H9 (cell line): ENCODE measurements around the gene CLEC16A. TPM values are rescaled to one million over a fixed set of nuclear protein-coding genes. Genes with fewer than 3 reads are reported as not detected.
A peak's percentile ranks its signal among the peaks of the same experiment; 100 is the strongest.

ENCODE experiments used
- DNase-seq: peaks from one replicate; pipeline ENCODE4 v3.0.0-alpha.2; 2017
- H2AFZ ChIP-seq: one replicate; pipeline ENCODE4 v1.6.1; 2013; ENCODE audit warnings: mild to moderate bottlenecking, low read length, control low read depth, moderate library complexity
- H2AK5ac ChIP-seq: 2 replicates; pipeline ENCODE4 v1.6.1; 2013; ENCODE audit warnings: low read length, control low read depth, mixed read lengths; ENCODE audit not compliant: insufficient read length
- H2BK120ac ChIP-seq: one replicate; pipeline ENCODE4 v1.6.1; 2013; ENCODE audit warnings: low read depth, mild to moderate bottlenecking, low read length, control low read depth, inconsistent platforms; ENCODE audit not compliant: poor library complexity, severe bottlenecking
- H2BK12ac ChIP-seq: 2 replicates; pipeline ENCODE4 v1.6.1; 2013; ENCODE audit warnings: low read length, control low read depth, mixed read lengths, low read depth; ENCODE audit not compliant: insufficient read length
- H2BK15ac ChIP-seq: 2 replicates; pipeline ENCODE4 v1.6.1; 2013; ENCODE audit warnings: low read depth, low read length, control low read depth
- H2BK20ac ChIP-seq: one replicate; pipeline ENCODE4 v1.6.1; 2013; ENCODE audit warnings: low read depth, mild to moderate bottlenecking, low read length, control low read depth, inconsistent platforms; ENCODE audit not compliant: poor library complexity, severe bottlenecking
- H2BK5ac ChIP-seq: 2 replicates; pipeline ENCODE4 v1.6.1; 2013; ENCODE audit warnings: low read length, control low read depth, mixed read lengths; ENCODE audit not compliant: insufficient read length
- H3K14ac ChIP-seq: 2 replicates; pipeline ENCODE4 v1.6.1; 2013; ENCODE audit warnings: low read length, control low read depth; ENCODE audit not compliant: insufficient read depth
- H3K18ac ChIP-seq: 2 replicates; pipeline ENCODE4 v1.6.1; 2013; ENCODE audit warnings: low read depth, mild to moderate bottlenecking, mixed read lengths, low read length, control low read depth; ENCODE audit not compliant: insufficient read length
- H3K23ac ChIP-seq: 2 replicates; pipeline ENCODE4 v1.6.1; 2013; ENCODE audit warnings: low read length, control low read depth, mixed read lengths, low read depth; ENCODE audit not compliant: insufficient read length
- H3K23me2 ChIP-seq: 2 replicates; pipeline ENCODE4 v1.6.1; 2013; ENCODE audit warnings: low read depth, mild to moderate bottlenecking, mixed read lengths, low read length, control low read depth; ENCODE audit not compliant: insufficient read length, poor library complexity, severe bottlenecking
- H3K27ac ChIP-seq: 2 replicates; pipeline ENCODE4 v1.5.1; 2013; ENCODE audit warnings: low read length, control low read depth, mixed read lengths, low read depth; ENCODE audit not compliant: insufficient read length
- H3K27me3 ChIP-seq: 2 replicates; pipeline ENCODE4 v1.6.1; 2013; ENCODE audit warnings: low read length, control low read depth, inconsistent platforms; ENCODE audit not compliant: insufficient read depth
- H3K4ac ChIP-seq: 2 replicates; pipeline ENCODE4 v1.6.1; 2013; ENCODE audit warnings: low read depth, mild to moderate bottlenecking, control low read depth, inconsistent platforms, low read length, moderate library complexity
- H3K4me1 ChIP-seq: 2 replicates; pipeline ENCODE4 v1.6.1; 2013; ENCODE audit warnings: low read length, control low read depth, inconsistent platforms; ENCODE audit not compliant: insufficient read depth
- H3K4me2 ChIP-seq: 2 replicates; pipeline ENCODE4 v1.6.1; 2013; ENCODE audit warnings: low read length, control low read depth, mixed read lengths; ENCODE audit not compliant: insufficient read length, insufficient read depth
- H3K56ac ChIP-seq: 2 replicates; pipeline ENCODE4 v1.6.1; 2013; ENCODE audit warnings: low read depth, mild to moderate bottlenecking, mixed read lengths, low read length, control low read depth; ENCODE audit not compliant: insufficient read length
- H3K79me1 ChIP-seq: 2 replicates; pipeline ENCODE4 v1.6.1; 2013; ENCODE audit warnings: low read depth, mild to moderate bottlenecking, moderate library complexity, low read length, control low read depth, inconsistent platforms; ENCODE audit not compliant: insufficient read depth, poor library complexity, severe bottlenecking
- H3K79me2 ChIP-seq: 2 replicates; pipeline ENCODE4 v1.6.1; 2013; ENCODE audit warnings: low read length, control low read depth, inconsistent platforms; ENCODE audit not compliant: insufficient read depth
- H3K9ac ChIP-seq: 2 replicates; pipeline ENCODE4 v1.6.1; 2013; ENCODE audit warnings: low read length, control low read depth, mixed read lengths; ENCODE audit not compliant: insufficient read length; ENCODE audit errors: extremely low read depth
- H3K9me3 ChIP-seq: one replicate; pipeline ENCODE4 v1.6.1; 2013; ENCODE audit warnings: low read depth, low read length, inconsistent platforms; ENCODE audit not compliant: control insufficient read depth
- H3T11ph ChIP-seq: one replicate; pipeline ENCODE4 v1.6.1; 2013; ENCODE audit warnings: mild to moderate bottlenecking, low read length, control low read depth, inconsistent platforms
- H4K20me1 ChIP-seq: one replicate; pipeline ENCODE4 v1.6.1; 2013; ENCODE audit not compliant: control insufficient read depth, insufficient read length, insufficient read depth
- H4K5ac ChIP-seq: 2 replicates; pipeline ENCODE4 v1.6.1; 2013; ENCODE audit warnings: low read depth, mild to moderate bottlenecking, mixed read lengths, low read length, control low read depth; ENCODE audit not compliant: insufficient read length
- H4K8ac ChIP-seq: replicated peaks from 2 replicates; pipeline ENCODE4 v1.6.1; 2013; ENCODE audit warnings: low read length, control low read depth, mixed read lengths, low read depth; ENCODE audit not compliant: insufficient read length
- H4K91ac ChIP-seq: 2 replicates; pipeline ENCODE4 v1.6.1; 2013; ENCODE audit warnings: low read depth, mild to moderate bottlenecking, moderate library complexity, mixed read lengths, low read length, control low read depth; ENCODE audit not compliant: insufficient read length
- H3K27ac Mint-ChIP-seq, 3 experiments: 2 replicates in 2 of 3; 3 replicates in 1 of 3; pipeline ENCODE4 v1.8.0; 2020 to 2021; ENCODE audit warnings: mixed read lengths in 3 of 3, mild to moderate bottlenecking in 1 of 3, moderate library complexity in 1 of 3
- H3K27me3 Mint-ChIP-seq: 2 replicates; pipeline ENCODE4 v1.8.0; 2021; ENCODE audit warnings: low read depth, mild to moderate bottlenecking, moderate library complexity, mixed read lengths
- H3K36me3 Mint-ChIP-seq, 3 experiments: 2 replicates in 2 of 3; 3 replicates in 1 of 3; pipeline ENCODE4 v1.8.0; 2020 to 2021; ENCODE audit warnings: low read depth in 3 of 3, mixed read lengths in 3 of 3; ENCODE audit not compliant: insufficient read depth in 1 of 3
- H3K4me1 Mint-ChIP-seq, 2 experiments: 2 replicates each; pipeline ENCODE4 v1.8.0; 2020; ENCODE audit warnings: mixed read lengths in 2 of 2
- H3K4me3 Mint-ChIP-seq, 2 experiments: 2 replicates in 1 of 2; 3 replicates in 1 of 2; pipeline ENCODE4 v1.8.0; 2020 to 2021; ENCODE audit warnings: mild to moderate bottlenecking in 2 of 2, mixed read lengths in 2 of 2, moderate library complexity in 1 of 2
- H3K9me3 Mint-ChIP-seq, 2 experiments: 2 replicates in 1 of 2; 3 replicates in 1 of 2; pipeline ENCODE4 v1.8.0; 2020; ENCODE audit warnings: mild to moderate bottlenecking in 2 of 2, mixed read lengths in 2 of 2, moderate library complexity in 1 of 2
- CTCF ChIP-seq: fragments of 200-600 bp; sonication (generic); conservative IDR thresholded peaks from 3 replicates; pipeline ENCODE4 v1.8.0; 2021; ENCODE audit warnings: antibody characterized with exemption, mild to moderate bottlenecking
- WGBS: extraction: QIAGEN DNeasy Blood & Tissue Kit; methylation state at CpG from one replicate; pipeline ENCODE4 v1.1.7; 2013; ENCODE audit warnings: missing lambda C conversion rate, low lambda C conversion rate, mixed read lengths; ENCODE audit not compliant: insufficient read length; ENCODE audit errors: extremely low coverage; 5-methylcytosine and 5-hydroxymethylcytosine counted together
- total RNA-seq: library from RNA; stranded (reverse); gene quantifications from 2 replicates; pipeline ENCODE4 v1.2.1, GENCODE V29; 2021

Gene CLEC16A
- total RNA-seq, 1 experiment from 2014 or later: 15.2 TPM

- Histone ChIP-seq H4K8ac (no peak overlapping the region), H2AK5ac (no peak overlapping the region), H2BK12ac (no peak overlapping the region), H2BK5ac (no peak overlapping the region), H4K5ac (no peak overlapping the region), H3K9ac (no peak overlapping the region), H2BK15ac (no peak overlapping the region), H3K14ac (no peak overlapping the region), H3K56ac (no peak overlapping the region), H3K23ac (no peak overlapping the region), H3T11ph (no peak overlapping the region), H3K18ac (no peak overlapping the region), H3K27me3 (no peaks in the 10 kb centered on the region), H3K9me3 (no peaks in the 10 kb centered on the region), H4K20me1 (no peaks in the 10 kb centered on the region), H3K27ac (no peak overlapping the region), H4K91ac (no peak overlapping the region), H3K23me2 (no peaks in the 10 kb centered on the region), H3K4me1 (peaks cover 3% of the 10 kb centered on the region; the same call in 1 of the 2 replicates), H3K79me1 (no peaks in the 10 kb centered on the region), H2BK120ac (no peak overlapping the region), H3K4me2 (no peak overlapping the region), H3K79me2 (no peaks in the 10 kb centered on the region), H2AFZ (no peak overlapping the region), H2BK20ac (no peak overlapping the region), H3K4ac (no peak overlapping the region)
- Mint-ChIP-seq H3K9me3 (no peaks in the 10 kb centered on the region), H3K36me3 (no peaks in the 10 kb centered on the region), H3K27me3 (0 out of 2 replicates have a peak, but pooled peaks cover 1% of the 10 kb centered on the region), H3K4me3 (no peak overlapping the region), H3K4me1 (peaks cover 36 to 40% of the 10 kb centered on the region in 2 experiments), H3K27ac (no peak overlapping the region)
- TF ChIP-seq CTCF: no peak
- no CpG with 5 or more reads among the region's 7 CpGs for WGBS
- peak; percentile 18 for DNase-seq
Observed at GRCh38 chr16:11136600-11136999, 192.2 kb downstream of the CLEC16A start.
